Activated naive CD8-positive, alpha-beta T cell treated with anti-CD3 and anti-CD28 coated beads, Interleukin-2, amount 50 U/mL, for 24 hours (primary cell): ENCODE results near the gene LRGUK.

ENCODE experiments used
- ATAC-seq: fragments of 150-1000 bp; cut with Tn5 transposase; one replicate; pipeline ENCODE4 v1.10.0; 2021
- DNase-seq: peaks from one replicate; pipeline ENCODE4 v3.0.0; 2021
- H3K27ac Mint-ChIP-seq: one replicate; pipeline ENCODE4 v1.8.0; 2021; ENCODE audit warnings: mild to moderate bottlenecking, mixed read lengths
- H3K27me3 Mint-ChIP-seq: one replicate; pipeline ENCODE4 v1.8.0; 2021; ENCODE audit warnings: mixed read lengths
- H3K36me3 Mint-ChIP-seq: one replicate; pipeline ENCODE4 v1.8.0; 2021; ENCODE audit warnings: low read depth, mixed read lengths
- H3K4me1 Mint-ChIP-seq: one replicate; pipeline ENCODE4 v1.8.0; 2021; ENCODE audit warnings: mixed read lengths
- H3K4me3 Mint-ChIP-seq: one replicate; pipeline ENCODE4 v1.8.0; 2021; ENCODE audit warnings: mild to moderate bottlenecking, moderate library complexity, mixed read lengths
- H3K9me3 Mint-ChIP-seq: one replicate; pipeline ENCODE4 v1.8.0; 2021; ENCODE audit warnings: mixed read lengths

Gene LRGUK

GRCh38 chr7:134187893-134188292 is 60.8 kb downstream of the LRGUK start:
- H3K4me3 Mint-ChIP-seq: no peak overlapping the region
- ATAC-seq: no peak
- no peaks in the 10 kb centered on the region for H3K36me3 Mint-ChIP-seq
- H3K9me3 Mint-ChIP-seq: no peaks in the 10 kb centered on the region
- peaks cover 7% of the 10 kb centered on the region for H3K27me3 Mint-ChIP-seq
- no peak overlapping the region for H3K27ac Mint-ChIP-seq
- no peak for DNase-seq
- no peaks in the 10 kb centered on the region for H3K4me1 Mint-ChIP-seq

DNA sequence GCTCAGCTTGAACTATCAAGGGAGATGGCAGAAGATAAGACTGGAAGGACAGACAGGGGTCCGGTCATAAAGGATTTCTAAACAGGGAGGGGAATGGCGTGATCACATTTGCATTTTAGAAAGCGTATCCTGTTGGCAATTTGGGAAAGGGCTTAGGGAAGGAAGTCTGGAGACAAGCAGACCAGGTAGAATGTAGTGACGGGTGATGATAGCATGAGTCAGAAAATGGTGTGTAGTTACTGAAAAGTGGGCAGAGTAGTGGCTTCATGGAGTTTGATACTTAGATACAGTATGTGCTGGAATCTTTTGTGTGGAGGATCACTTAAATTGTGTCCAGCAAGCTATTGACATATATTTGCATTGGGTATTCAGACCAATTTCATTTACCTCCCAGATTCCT is 61.2 kb downstream of the LRGUK start:
- no peak for ATAC-seq

GRCh38 chr7:134189559-134189958 is 62.4 kb downstream of the LRGUK start:
- Mint-ChIP-seq H3K9me3 (no peaks in the 10 kb centered on the region), H3K27me3 (peaks cover 7% of the 10 kb centered on the region), H3K27ac (no peak overlapping the region), H3K36me3 (no peaks in the 10 kb centered on the region), H3K4me1 (no peaks in the 10 kb centered on the region), H3K4me3 (no peak overlapping the region)
- ATAC-seq: no peak
- no peak for DNase-seq

More for the DNA sequence above, 61.2 kb downstream of the LRGUK start:
- Mint-ChIP-seq H3K9me3 (no peaks in the 10 kb centered on the region), H3K36me3 (no peaks in the 10 kb centered on the region), H3K27ac (no peak overlapping the region), H3K27me3 (peaks cover 7% of the 10 kb centered on the region), H3K4me1 (no peaks in the 10 kb centered on the region), H3K4me3 (no peak overlapping the region)
- no peak for DNase-seq

DNA sequence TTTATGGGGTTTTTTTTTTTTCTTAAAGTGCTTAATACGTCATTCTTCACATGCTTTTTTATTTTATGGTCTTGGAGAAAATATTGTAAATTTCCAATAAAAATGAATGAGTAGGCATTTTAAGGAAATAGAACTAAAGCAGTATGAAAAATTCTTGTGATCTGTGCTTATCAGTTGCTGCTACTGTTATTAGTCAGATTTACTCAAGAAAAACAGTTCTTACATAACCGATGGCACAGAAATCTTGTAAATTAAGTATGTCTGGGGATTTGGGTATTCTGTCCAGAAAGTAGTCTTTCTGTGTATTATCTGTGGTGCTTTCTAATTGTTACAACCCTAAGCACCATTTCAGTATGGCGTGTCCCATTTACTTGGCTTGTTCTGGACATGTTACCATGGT is 64.7 kb downstream of the LRGUK start:
- ATAC-seq (no peak), DNase-seq (no peak)
- H3K27me3 Mint-ChIP-seq: peaks cover 7% of the 10 kb centered on the region
- H3K36me3 Mint-ChIP-seq: no peaks in the 10 kb centered on the region
- H3K27ac Mint-ChIP-seq: no peak overlapping the region
- H3K4me1 Mint-ChIP-seq: no peaks in the 10 kb centered on the region
- H3K9me3 Mint-ChIP-seq: no peaks in the 10 kb centered on the region
- no peak overlapping the region for H3K4me3 Mint-ChIP-seq

DNA sequence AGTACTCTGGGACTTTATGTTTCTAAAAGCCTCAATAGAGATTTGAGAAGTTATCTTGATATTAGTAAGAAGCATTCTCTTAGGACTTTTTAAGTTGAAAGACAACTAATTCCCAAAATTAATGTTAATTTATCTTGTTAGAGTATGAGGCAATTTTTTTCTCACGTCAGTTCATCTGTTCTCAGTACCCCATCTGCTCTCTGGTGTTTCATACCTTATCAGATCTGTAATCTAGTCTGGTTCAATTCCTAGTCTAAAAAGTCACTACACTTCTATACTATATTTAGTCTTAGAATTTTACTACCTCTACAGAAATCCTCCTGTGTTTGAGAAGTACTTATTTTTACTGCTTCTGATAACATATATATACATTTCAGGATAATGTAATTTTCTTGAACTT is 66.1 kb downstream of the LRGUK start:
- no peak overlapping the region for H3K4me3 Mint-ChIP-seq
- DNase-seq (no peak), ATAC-seq (no peak)
- no peak overlapping the region for H3K27ac Mint-ChIP-seq
- H3K27me3 Mint-ChIP-seq: peaks cover 4% of the 10 kb centered on the region
- no peaks in the 10 kb centered on the region for H3K9me3 Mint-ChIP-seq
- no peaks in the 10 kb centered on the region for H3K36me3 Mint-ChIP-seq
- H3K4me1 Mint-ChIP-seq: no peaks in the 10 kb centered on the region

GRCh38 chr7:134195252-134195651 is 68.1 kb downstream of the LRGUK start:
- ATAC-seq (no peak), DNase-seq (no peak)
- no peaks in the 10 kb centered on the region for H3K27me3 Mint-ChIP-seq
- H3K9me3 Mint-ChIP-seq: no peaks in the 10 kb centered on the region
- no peaks in the 10 kb centered on the region for H3K36me3 Mint-ChIP-seq
- no peaks in the 10 kb centered on the region for H3K4me1 Mint-ChIP-seq
- no peak overlapping the region for H3K4me3 Mint-ChIP-seq
- no peak overlapping the region for H3K27ac Mint-ChIP-seq

DNA sequence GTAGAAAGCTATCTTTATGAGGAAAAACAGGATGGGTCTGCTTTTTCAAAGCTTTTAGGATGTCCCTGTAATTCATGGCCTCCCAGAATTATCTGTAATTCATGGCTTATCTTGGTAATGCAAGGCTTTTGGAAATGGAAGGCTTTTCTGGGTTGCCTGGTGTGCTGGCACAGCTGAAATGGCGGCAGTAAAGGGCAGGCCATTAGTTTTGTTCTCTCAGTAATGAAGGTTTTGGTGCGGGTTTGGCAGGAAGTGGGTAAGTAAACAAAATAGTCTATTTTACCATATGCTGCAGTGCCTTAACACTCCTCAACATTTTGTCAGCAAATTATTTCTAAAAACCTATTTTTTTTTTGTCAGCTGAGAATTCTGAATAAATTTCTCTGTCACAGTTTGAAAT is 69.3 kb downstream of the LRGUK start:
- DNase-seq: no peak
- no peaks in the 10 kb centered on the region for H3K4me1 Mint-ChIP-seq
- no peak overlapping the region for H3K27ac Mint-ChIP-seq
- no peak overlapping the region for H3K4me3 Mint-ChIP-seq
- no peaks in the 10 kb centered on the region for H3K9me3 Mint-ChIP-seq
- H3K36me3 Mint-ChIP-seq: no peaks in the 10 kb centered on the region
- no peaks in the 10 kb centered on the region for H3K27me3 Mint-ChIP-seq
- no peak for ATAC-seq

- no peaks in the 10 kb centered on the region for H3K36me3 Mint-ChIP-seq
- H3K4me1 Mint-ChIP-seq: no peaks in the 10 kb centered on the region
Observed at GRCh38 chr7:134197345-134197744, 70.2 kb downstream of the LRGUK start.

DNA sequence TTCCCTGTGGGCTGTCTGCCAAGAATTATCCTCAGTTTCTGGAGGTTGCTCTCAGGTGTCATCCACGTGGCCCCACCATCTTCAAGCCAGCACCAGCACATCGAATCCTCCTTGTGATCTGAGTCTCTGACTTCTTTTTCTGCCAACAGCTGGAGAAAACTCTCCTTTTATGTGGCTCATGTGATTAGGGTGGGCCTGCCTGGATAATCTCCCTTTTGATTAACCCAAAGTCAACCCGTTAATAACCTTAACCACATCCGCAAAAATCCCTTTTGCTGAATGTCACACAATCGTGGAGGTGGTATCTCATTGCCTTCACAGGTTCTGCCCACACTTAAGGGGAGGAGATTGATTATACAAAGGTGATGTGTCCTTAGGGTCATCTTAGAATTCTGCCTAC is 73.8 kb downstream of the LRGUK start:
- no peaks in the 10 kb centered on the region for H3K9me3 Mint-ChIP-seq
- no peak for DNase-seq
- no peaks in the 10 kb centered on the region for H3K4me1 Mint-ChIP-seq
- no peak for ATAC-seq
- H3K27me3 Mint-ChIP-seq: peaks cover 2% of the 10 kb centered on the region
- H3K36me3 Mint-ChIP-seq: no peaks in the 10 kb centered on the region
- H3K27ac Mint-ChIP-seq: no peak overlapping the region
- H3K4me3 Mint-ChIP-seq: no peak overlapping the region

More at GRCh38 chr7:134197345-134197744, 70.2 kb downstream of the LRGUK start:
- Mint-ChIP-seq H3K27me3 (no peaks in the 10 kb centered on the region), H3K9me3 (no peaks in the 10 kb centered on the region), H3K4me3 (no peak overlapping the region), H3K27ac (no peak overlapping the region)
- DNase-seq (no peak), ATAC-seq (no peak)

DNA sequence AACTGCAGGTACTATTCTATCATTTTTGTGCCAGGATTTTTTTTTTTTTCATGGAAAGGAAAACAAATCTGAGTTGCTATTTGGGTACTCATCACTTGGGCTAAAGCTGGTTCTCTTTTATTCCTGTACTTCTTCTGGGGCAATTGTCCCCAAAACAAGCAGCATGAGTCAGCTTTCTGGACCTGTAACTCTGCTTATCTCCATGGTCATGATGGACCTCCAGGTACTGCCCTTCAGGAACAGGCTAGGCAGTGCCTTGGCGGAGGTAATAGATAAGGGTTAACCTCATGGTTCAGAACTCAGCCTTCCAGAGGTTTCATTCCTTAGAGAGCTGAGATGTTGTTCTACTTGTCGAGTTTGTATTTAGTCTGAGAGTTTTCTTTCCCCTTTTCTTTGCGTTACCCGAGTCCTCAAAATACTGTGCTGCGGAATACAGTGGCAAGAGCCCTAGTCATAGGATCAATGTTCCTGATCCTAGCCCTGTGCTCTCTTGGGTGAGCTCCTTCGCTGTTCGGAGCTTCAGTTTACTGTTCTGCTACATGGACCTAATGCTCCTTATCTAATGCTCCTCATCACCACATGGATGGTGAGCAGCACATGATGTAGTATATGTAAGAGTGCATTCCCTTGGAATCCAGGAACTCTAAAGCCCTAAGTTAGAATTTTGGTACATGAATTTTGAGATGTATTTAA is 74.6 kb downstream of the LRGUK start:
- Mint-ChIP-seq H3K4me1 (no peaks in the 10 kb centered on the region), H3K27ac (no peak overlapping the region), H3K9me3 (no peaks in the 10 kb centered on the region), H3K4me3 (no peak overlapping the region), H3K36me3 (no peaks in the 10 kb centered on the region), H3K27me3 (peaks cover 2% of the 10 kb centered on the region)
- ATAC-seq (no peak), DNase-seq (no peak)

- Mint-ChIP-seq H3K4me1 (no peaks in the 10 kb centered on the region), H3K36me3 (no peaks in the 10 kb centered on the region), H3K4me3 (no peak overlapping the region), H3K9me3 (no peaks in the 10 kb centered on the region), H3K27me3 (peaks cover 2% of the 10 kb centered on the region), H3K27ac (no peak overlapping the region)
- no peak for ATAC-seq
- DNase-seq: no peak
Observed at GRCh38 chr7:134203186-134203889, 76.2 kb downstream of the LRGUK start.

- ATAC-seq (no peak), DNase-seq (no peak)
- Mint-ChIP-seq H3K4me1 (no peaks in the 10 kb centered on the region), H3K36me3 (no peaks in the 10 kb centered on the region), H3K4me3 (no peak overlapping the region), H3K9me3 (no peaks in the 10 kb centered on the region), H3K27me3 (peaks cover 2% of the 10 kb centered on the region), H3K27ac (no peak overlapping the region)
Observed at GRCh38 chr7:134209322-134210015, 82.3 kb downstream of the LRGUK start.

- Mint-ChIP-seq H3K27me3 (peaks cover 2% of the 10 kb centered on the region), H3K27ac (no peak overlapping the region), H3K36me3 (no peaks in the 10 kb centered on the region), H3K4me1 (no peaks in the 10 kb centered on the region), H3K9me3 (no peaks in the 10 kb centered on the region), H3K4me3 (no peak overlapping the region)
- ATAC-seq: no peak
- no peak for DNase-seq
Observed at GRCh38 chr7:134210227-134210626, 83.1 kb downstream of the LRGUK start.

DNA sequence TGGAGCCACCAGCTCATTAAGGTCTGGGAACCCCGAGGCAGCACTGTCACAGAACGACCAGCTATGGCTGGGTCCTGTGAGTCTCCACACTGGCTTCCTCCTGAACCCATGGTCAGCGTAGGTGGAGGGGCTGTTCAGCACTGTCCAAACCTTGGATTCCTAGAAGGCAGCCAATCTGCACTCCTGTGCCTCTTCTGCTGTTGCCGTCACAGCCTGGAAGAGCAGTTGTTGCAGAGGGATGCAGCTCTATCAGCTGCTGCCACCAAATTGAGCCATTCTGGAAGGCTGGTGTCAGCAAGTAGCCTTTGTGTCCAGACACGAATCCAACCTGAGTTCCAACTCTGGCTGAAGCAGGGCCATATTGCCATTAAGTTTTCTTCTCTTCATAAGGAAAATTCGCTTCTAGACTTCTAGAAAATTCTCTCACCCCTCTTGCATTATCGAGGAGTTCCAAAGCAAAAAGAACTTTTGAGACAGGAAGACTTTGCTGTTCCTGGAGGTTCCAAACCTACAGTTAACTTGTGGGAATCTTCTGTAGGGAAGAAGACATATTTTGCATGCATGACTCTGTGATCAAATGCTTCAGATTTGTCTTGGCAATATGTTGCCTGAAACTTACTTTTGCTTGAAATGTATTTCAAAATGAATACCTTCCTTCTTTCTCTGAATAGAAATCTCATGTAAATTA is 84.0 kb downstream of the LRGUK start:
- Mint-ChIP-seq H3K27ac (no peak overlapping the region), H3K9me3 (no peaks in the 10 kb centered on the region), H3K4me3 (no peak overlapping the region), H3K36me3 (no peaks in the 10 kb centered on the region), H3K4me1 (no peaks in the 10 kb centered on the region), H3K27me3 (peaks cover 2% of the 10 kb centered on the region)
- DNase-seq (no peak), ATAC-seq (no peak)

DNA sequence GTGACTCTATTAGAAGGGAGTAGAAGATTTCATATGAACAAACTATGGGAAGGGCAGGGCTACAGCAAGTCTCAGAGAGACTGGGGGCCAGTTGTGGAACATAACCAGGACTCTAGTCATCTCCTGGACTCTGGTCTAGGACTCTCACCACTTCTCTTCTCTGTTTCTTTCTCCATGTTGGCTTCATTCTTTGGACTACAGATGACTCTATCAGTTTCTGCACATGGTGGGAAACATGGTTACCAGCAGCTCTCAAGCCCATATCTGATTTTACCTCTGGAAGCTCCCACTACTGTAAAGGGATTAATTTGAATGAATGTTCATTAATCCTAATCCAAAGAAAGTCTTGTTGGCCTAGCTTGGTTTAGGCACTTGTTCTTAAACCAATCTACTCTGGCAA is 84.7 kb downstream of the LRGUK start:
- ATAC-seq: no peak
- no peak overlapping the region for H3K4me3 Mint-ChIP-seq
- H3K4me1 Mint-ChIP-seq: no peaks in the 10 kb centered on the region
- no peaks in the 10 kb centered on the region for H3K36me3 Mint-ChIP-seq
- DNase-seq: no peak
- peaks cover 2% of the 10 kb centered on the region for H3K27me3 Mint-ChIP-seq
- H3K27ac Mint-ChIP-seq: no peak overlapping the region
- H3K9me3 Mint-ChIP-seq: no peaks in the 10 kb centered on the region
